ENCODE results near the gene MLIP.

GRCh38 chr6:54107470-54108090, 3.7 kb upstream of the MLIP start:
- TF ChIP-seq, protein P1, sequence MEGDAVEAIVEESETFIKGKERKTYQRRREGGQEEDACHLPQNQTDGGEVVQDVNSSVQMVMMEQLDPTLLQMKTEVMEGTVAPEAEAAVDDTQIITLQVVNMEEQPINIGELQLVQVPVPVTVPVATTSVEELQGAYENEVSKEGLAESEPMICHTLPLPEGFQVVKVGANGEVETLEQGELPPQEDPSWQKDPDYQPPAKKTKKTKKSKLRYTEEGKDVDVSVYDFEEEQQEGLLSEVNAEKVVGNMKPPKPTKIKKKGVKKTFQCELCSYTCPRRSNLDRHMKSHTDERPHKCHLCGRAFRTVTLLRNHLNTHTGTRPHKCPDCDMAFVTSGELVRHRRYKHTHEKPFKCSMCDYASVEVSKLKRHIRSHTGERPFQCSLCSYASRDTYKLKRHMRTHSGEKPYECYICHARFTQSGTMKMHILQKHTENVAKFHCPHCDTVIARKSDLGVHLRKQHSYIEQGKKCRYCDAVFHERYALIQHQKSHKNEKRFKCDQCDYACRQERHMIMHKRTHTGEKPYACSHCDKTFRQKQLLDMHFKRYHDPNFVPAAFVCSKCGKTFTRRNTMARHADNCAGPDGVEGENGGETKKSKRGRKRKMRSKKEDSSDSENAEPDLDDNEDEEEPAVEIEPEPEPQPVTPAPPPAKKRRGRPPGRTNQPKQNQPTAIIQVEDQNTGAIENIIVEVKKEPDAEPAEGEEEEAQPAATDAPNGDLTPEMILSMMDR (IDR thresholded peaks at IDR 0.05; ENCODE audit: low read depth, low read length) = no peak
- TF ChIP-seq EZH2phosphoT487 (IDR thresholded peaks at IDR 0.05; ENCODE audit: low read depth) = no peak
